ENCODE measurements around the gene PKP1.

GRCh38 chr1:201377611-201378092 is 94.3 kb downstream of the PKP1 start, which contains the start of gene TNNT2:
- no peak for TF ChIP-seq CTCF (IDR thresholded peaks at IDR 0.05; ENCODE audit: borderline replicate concordance, extremely low read depth, low read length, poor library complexity, severe bottlenecking)
- no peak for TF ChIP-seq EZH2 (IDR thresholded peaks at IDR 0.05; ENCODE audit: borderline replicate concordance, low read depth, low read length, severe bottlenecking)

All from DND-41 (cell line).